Effector memory CD4-positive, alpha-beta T cell (primary cell): ENCODE results near the gene APIP.

Experiments used
- DNase-seq, 3 donors: peaks; one replicate each; pipeline ENCODE4 v3.0.0-alpha.2; 2020
- H3K27ac ChIP-seq: 2 replicates; pipeline ENCODE4 v1.7.0; 2013; ENCODE audit warnings: mild to moderate bottlenecking, low read length, moderate library complexity; ENCODE audit not compliant: insufficient read depth, poor library complexity, severe bottlenecking
- H3K27me3 ChIP-seq: replicated peaks from 2 replicates; pipeline ENCODE4 v1.7.0; 2013; ENCODE audit warnings: mild to moderate bottlenecking, low read length; ENCODE audit not compliant: insufficient read depth, control insufficient read depth, poor library complexity, severe bottlenecking
- H3K36me3 ChIP-seq: 2 replicates; pipeline ENCODE4 v1.7.0; 2013; ENCODE audit warnings: mild to moderate bottlenecking, low read length, moderate library complexity; ENCODE audit not compliant: control insufficient read depth, insufficient read depth
- H3K4me1 ChIP-seq: 2 replicates; pipeline ENCODE4 v1.7.0; 2013; ENCODE audit warnings: low read length, mild to moderate bottlenecking; ENCODE audit not compliant: control insufficient read depth, insufficient read depth, poor library complexity, severe bottlenecking
- H3K4me3 ChIP-seq: 2 replicates; pipeline ENCODE4 v1.7.0; 2013; ENCODE audit warnings: low read length, low read depth, mild to moderate bottlenecking; ENCODE audit not compliant: insufficient read depth, poor library complexity, severe bottlenecking
- H3K9me3 ChIP-seq: 2 replicates; pipeline ENCODE4 v1.7.0; 2013; ENCODE audit warnings: mild to moderate bottlenecking, low read length, moderate library complexity; ENCODE audit not compliant: control insufficient read depth

Gene APIP

GRCh38 chr11:34833602-34834001 lies 82.6 kb downstream of the APIP start:
- DNase-seq, result no peak
- no peak overlapping the region for H3K4me3 ChIP-seq
- no peaks in the 10 kb centered on the region for H3K27me3 ChIP-seq
- H3K27ac ChIP-seq, result no peak overlapping the region
- no peaks in the 10 kb centered on the region for H3K36me3 ChIP-seq
- H3K4me1 ChIP-seq, result no peaks in the 10 kb centered on the region
- H3K9me3 ChIP-seq, result no peaks in the 10 kb centered on the region
